Activated naive CD8-positive, alpha-beta T cell treated with anti-CD3 and anti-CD28 coated beads, Interleukin-2, amount 50 U/mL, for 24 hours (primary cell): Measurements from ENCODE around the gene VSTM1.

Source experiments
- ATAC-seq: fragments of 150-1000 bp; cut with Tn5 transposase; one replicate; pipeline ENCODE4 v1.10.0; 2021
- DNase-seq: peaks from one replicate; pipeline ENCODE4 v3.0.0; 2021
- H3K27ac Mint-ChIP-seq: one replicate; pipeline ENCODE4 v1.8.0; 2021; ENCODE audit warnings: mild to moderate bottlenecking, mixed read lengths
- H3K27me3 Mint-ChIP-seq: one replicate; pipeline ENCODE4 v1.8.0; 2021; ENCODE audit warnings: mixed read lengths
- H3K36me3 Mint-ChIP-seq: one replicate; pipeline ENCODE4 v1.8.0; 2021; ENCODE audit warnings: low read depth, mixed read lengths
- H3K4me1 Mint-ChIP-seq: one replicate; pipeline ENCODE4 v1.8.0; 2021; ENCODE audit warnings: mixed read lengths
- H3K4me3 Mint-ChIP-seq: one replicate; pipeline ENCODE4 v1.8.0; 2021; ENCODE audit warnings: mild to moderate bottlenecking, moderate library complexity, mixed read lengths
- H3K9me3 Mint-ChIP-seq: one replicate; pipeline ENCODE4 v1.8.0; 2021; ENCODE audit warnings: mixed read lengths

Gene VSTM1

DNA sequence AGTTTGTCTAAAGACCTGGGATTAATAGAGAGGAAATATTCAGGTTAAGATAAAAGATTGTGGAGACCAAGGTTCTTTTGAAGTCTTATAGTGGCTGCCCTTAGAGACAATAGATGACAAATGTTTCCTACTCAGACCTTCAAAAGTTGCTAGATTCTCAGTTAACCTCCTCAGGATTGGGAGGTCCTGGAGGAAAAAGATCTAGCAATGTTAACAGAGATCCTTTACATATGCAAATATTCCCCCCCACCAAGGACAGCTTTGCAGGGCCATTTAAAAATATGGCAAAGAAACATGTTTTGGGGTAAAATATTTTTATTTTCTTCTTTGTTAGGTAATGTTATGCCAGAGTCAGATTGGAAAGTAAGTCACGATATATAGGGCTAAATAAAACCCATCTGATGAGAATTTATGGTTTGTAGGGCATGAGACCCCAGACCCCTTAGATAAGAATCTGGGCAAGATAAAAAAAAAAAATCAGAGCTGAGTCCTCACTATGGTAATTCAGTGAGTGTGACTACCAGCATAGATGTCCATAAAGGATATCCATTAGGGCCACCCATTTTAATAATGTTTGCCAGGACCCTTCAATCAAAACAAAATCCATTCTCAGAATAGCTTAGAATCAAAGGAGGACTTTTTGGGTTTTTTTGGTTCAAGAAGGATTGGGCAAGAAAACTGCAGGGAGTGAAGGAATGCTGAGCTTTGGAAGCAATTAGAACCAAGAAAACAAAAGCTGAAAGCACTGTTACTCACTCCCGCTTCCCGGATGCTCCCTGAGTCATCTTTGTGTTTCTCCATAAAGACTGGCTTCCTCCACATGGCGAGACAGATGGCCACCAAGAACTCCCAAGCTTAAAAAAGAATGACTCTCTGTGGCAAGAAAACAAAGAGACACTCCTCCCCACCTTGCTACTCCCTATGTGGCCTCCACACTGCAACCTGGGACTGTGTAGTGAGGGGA is 28.2 kb downstream of the VSTM1 start:
- H3K27ac Mint-ChIP-seq: no peak overlapping the region
- ATAC-seq (no peak), DNase-seq (no peak)
- H3K4me1 Mint-ChIP-seq: no peaks in the 10 kb centered on the region
- H3K36me3 Mint-ChIP-seq: no peaks in the 10 kb centered on the region
- no peak overlapping the region for H3K4me3 Mint-ChIP-seq
- H3K27me3 Mint-ChIP-seq: peaks cover 20% of the 10 kb centered on the region
- no peaks in the 10 kb centered on the region for H3K9me3 Mint-ChIP-seq

DNA sequence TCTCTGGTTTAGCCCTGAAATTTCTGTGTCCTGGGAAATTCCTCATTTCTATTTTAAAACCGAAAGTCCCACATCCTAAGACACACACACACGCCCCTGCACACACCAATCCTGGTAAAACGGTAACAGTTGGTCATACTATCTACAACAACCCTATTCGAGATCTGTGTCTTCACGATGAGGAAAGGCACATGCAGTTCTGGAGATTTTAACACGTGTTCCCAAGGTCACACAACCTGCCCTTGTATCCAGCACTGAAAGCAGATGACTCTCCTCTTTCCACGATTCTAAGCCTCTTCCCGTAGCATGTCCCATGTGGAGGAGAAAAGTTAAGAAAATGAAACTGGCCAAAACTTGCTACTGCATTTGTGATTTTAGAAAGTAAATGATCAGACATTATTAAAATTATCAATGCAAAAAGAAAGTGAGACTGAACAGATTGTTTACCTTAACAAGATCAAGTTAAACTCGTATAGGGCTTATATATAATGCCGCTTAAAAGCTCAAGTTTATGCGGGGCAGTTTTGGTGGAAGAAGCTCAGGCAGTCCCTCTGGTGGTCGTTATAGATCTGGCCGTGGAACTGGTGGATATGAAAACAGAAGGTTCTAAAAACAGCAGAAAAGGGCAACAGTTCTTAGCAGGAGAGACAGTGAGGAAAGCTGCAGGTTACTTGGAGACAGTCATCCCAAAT is 32.7 kb downstream of the VSTM1 start:
- no peaks in the 10 kb centered on the region for H3K36me3 Mint-ChIP-seq
- no peak for ATAC-seq
- H3K27ac Mint-ChIP-seq: no peak overlapping the region
- no peaks in the 10 kb centered on the region for H3K9me3 Mint-ChIP-seq
- no peak for DNase-seq
- peaks cover 2% of the 10 kb centered on the region for H3K4me1 Mint-ChIP-seq
- peaks cover 26% of the 10 kb centered on the region for H3K27me3 Mint-ChIP-seq
- H3K4me3 Mint-ChIP-seq: no peak overlapping the region

DNA sequence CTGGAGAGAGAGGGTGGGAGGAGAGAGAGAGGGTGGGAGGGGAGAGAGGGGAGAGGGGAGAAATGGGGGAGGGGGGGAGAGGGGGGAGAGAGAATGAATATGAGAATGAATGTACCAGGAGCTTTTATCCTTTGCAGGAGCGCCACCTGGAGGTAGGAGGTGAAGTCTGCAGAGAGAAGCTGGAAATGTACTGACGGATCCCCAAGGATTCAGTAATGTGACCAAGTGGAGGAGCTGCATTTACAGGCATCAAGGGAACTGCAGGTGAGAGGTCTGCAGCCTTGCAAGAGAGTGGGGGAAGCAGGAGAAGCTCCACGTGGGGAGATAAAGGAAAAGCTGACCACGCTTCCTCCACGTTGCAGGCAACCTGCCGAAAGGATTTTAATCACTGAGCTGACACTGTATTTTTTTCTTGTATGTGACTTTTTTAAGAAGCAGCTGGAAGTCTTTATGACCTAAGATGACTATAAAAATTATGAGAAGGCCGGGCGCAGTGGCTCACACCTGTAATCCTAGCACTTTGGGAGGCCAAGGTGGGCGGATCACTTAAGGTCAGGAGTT is 33.7 kb downstream of the VSTM1 start:
- Mint-ChIP-seq H3K4me1 (peaks cover 2% of the 10 kb centered on the region), H3K36me3 (no peaks in the 10 kb centered on the region), H3K27ac (no peak overlapping the region), H3K4me3 (no peak overlapping the region), H3K9me3 (no peaks in the 10 kb centered on the region), H3K27me3 (peaks cover 30% of the 10 kb centered on the region)
- ATAC-seq: no peak
- peak; percentile 65 for DNase-seq

DNA sequence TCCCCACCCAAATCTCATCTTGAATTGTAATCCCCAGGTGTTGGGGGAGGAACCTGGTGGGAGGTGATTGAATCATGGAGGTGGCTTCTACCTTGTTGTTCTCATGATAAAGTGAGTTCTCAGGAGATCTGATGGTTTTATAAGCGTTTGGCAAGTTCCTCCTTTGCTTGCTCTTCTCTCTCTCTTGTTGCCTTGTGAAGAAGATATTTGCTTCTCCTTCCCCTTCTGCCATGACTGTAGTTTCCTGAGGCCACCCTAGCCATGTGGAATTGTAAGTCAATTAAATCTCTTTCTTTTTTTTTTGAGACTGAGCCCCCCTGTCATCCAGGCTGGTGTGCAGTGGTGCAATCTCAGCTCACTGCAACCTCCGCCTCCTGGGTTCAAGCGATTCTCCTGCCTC is 34.4 kb downstream of the VSTM1 start:
- no peaks in the 10 kb centered on the region for H3K36me3 Mint-ChIP-seq
- DNase-seq: no peak
- H3K4me3 Mint-ChIP-seq: no peak overlapping the region
- H3K9me3 Mint-ChIP-seq: no peaks in the 10 kb centered on the region
- ATAC-seq: no peak
- peaks cover 2% of the 10 kb centered on the region for H3K4me1 Mint-ChIP-seq
- H3K27ac Mint-ChIP-seq: no peak overlapping the region
- peaks cover 32% of the 10 kb centered on the region for H3K27me3 Mint-ChIP-seq

DNA sequence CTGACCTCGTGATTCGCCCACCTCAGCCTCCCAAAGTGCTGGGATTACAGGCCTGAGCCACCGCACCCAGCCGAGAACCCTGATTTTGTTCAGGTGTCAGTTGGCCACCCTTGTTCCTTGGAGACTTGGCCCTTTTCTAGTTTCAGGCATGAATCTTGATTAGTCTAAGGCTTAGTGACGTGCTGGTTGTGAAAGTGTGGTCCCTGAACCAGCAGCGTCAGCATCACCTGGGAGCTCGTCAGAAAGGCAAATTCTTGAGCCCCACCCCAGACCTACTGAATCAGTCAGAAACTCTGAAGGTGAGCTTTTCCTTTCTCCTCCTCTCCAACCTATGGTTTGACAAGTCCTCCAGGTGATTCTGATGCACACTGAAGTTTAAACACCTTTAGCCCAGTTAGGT is 37.0 kb downstream of the VSTM1 start:
- Mint-ChIP-seq H3K27ac (no peak overlapping the region), H3K4me3 (no peak overlapping the region), H3K36me3 (no peaks in the 10 kb centered on the region), H3K4me1 (peaks cover 5% of the 10 kb centered on the region), H3K27me3 (peaks cover 42% of the 10 kb centered on the region), H3K9me3 (no peaks in the 10 kb centered on the region)
- DNase-seq (no peak), ATAC-seq (no peak)

DNA sequence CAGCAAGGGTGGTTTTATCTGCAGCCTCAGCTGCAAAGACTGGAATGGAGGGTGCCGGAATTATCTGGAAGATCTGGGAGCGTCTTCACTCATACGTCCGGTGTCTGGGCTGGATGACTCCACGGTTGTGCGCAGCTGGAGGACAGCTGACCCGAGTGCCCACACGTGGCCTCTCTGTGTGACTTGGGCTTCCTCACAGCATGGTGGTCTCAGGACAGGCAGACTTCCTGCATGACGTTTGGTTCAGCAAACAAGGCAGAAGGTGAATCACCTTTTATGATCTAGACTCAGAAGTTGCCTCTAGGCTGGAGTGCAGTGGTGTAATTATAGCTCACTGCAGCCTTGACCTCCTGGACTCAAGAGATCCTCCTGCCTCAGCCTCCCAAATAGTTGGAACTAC is 39.0 kb downstream of the VSTM1 start:
- Mint-ChIP-seq H3K27me3 (peaks cover 28% of the 10 kb centered on the region), H3K9me3 (no peaks in the 10 kb centered on the region), H3K4me3 (no peak overlapping the region)

DNA sequence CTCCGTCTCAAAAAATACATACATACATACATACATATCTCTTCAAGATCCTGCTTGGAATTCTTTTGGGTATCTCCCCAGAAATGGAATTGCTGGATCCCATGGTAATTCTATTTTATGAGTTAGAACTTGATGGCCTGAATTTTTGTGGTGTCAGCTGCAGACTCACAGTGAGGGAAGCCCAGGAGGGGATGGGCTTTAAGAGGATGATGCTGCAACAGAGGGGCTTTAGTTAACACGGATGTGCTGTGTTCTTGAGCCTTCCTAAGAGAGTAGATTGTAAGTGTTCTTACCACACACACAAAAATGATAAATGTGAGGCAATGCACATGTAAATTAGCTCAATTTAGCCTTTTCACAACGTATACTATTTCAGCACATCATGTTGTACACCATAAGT is 40.5 kb downstream of the VSTM1 start:
- peaks cover 26% of the 10 kb centered on the region for H3K27me3 Mint-ChIP-seq

More for the DNA sequence above, 39.0 kb downstream of the VSTM1 start:
- Mint-ChIP-seq H3K4me1 (peaks cover 16% of the 10 kb centered on the region), H3K27ac (no peak overlapping the region), H3K36me3 (no peaks in the 10 kb centered on the region)
- ATAC-seq: no peak
- DNase-seq: no peak

DNA sequence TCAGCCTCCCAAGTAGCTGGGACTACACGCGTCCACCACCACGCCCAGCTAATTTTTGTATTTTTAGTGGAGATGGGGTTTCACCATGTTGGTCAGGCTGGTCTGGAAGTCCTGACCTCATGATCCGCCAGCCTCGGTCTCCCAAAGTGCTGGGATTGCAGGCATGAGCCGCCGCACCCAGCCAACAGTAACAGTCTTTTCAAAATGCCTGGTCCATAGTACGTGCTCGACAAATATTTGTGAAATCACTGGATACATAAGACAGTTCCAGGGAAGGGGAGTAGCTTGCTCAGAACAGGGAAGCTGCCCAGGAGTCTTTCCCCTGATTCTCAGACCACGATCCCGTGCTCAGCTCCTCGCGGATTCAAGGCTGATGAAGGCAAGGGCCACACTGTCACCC is 41.8 kb downstream of the VSTM1 start:
- Mint-ChIP-seq H3K9me3 (no peaks in the 10 kb centered on the region), H3K36me3 (no peaks in the 10 kb centered on the region), H3K4me1 (peaks cover 16% of the 10 kb centered on the region), H3K4me3 (no peak overlapping the region), H3K27ac (no peak overlapping the region), H3K27me3 (peaks cover 33% of the 10 kb centered on the region)
- no peak for ATAC-seq
- no peak for DNase-seq

More for the DNA sequence above, 40.5 kb downstream of the VSTM1 start:
- Mint-ChIP-seq H3K36me3 (no peaks in the 10 kb centered on the region), H3K9me3 (no peaks in the 10 kb centered on the region), H3K27ac (no peak overlapping the region), H3K4me1 (peaks cover 16% of the 10 kb centered on the region), H3K4me3 (no peak overlapping the region)
- ATAC-seq (no peak), DNase-seq (no peak)

DNA sequence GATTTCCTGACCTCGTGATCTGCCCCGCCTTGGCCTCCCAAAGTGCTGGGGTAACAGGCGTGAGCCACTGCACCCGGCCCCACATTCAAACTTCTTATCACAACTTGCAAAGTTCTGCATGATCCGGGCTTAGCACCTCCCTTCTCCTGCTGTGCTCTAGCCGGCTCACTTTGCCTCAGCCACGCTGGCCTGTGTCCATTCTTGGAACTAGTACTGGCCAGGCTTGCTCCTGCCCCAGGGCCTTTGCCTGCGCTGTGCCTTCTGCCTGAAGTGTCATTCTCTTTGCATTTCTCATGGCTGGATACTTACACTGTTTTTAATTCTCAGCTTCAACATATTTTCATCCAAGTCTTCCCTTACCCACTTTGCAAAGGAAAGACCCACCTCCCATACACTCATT is 42.3 kb downstream of the VSTM1 start:
- Mint-ChIP-seq H3K27me3 (peaks cover 36% of the 10 kb centered on the region), H3K27ac (no peak overlapping the region), H3K4me3 (no peak overlapping the region), H3K4me1 (peaks cover 16% of the 10 kb centered on the region), H3K36me3 (no peaks in the 10 kb centered on the region), H3K9me3 (no peaks in the 10 kb centered on the region)
- ATAC-seq (no peak), DNase-seq (no peak)

DNA sequence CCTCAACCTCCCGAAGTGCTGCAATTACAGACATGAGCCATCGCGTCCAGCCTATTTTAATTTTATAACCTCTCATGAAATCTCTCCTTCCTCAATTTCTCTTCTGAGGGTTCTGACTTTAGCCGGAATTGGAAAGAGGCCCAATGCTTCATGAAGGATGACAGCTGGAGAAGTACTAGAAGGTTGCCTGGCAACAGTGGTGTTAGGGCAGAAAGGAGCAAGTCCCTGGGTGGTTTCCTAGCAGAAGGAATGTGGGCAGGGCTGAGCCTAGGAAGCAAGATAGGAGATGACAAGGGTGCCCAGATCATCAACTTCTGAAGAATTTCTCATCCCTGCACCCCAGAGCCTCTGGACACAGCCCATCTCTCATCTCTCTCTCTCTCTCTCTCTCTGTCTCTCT is 46.4 kb downstream of the VSTM1 start:
- no peak overlapping the region for H3K27ac Mint-ChIP-seq
- no peak overlapping the region for H3K4me3 Mint-ChIP-seq
- H3K9me3 Mint-ChIP-seq: no peaks in the 10 kb centered on the region
- H3K27me3 Mint-ChIP-seq: peaks cover 36% of the 10 kb centered on the region
- ATAC-seq: no peak
- no peaks in the 10 kb centered on the region for H3K36me3 Mint-ChIP-seq
- DNase-seq: no peak
- H3K4me1 Mint-ChIP-seq: peaks cover 12% of the 10 kb centered on the region

DNA sequence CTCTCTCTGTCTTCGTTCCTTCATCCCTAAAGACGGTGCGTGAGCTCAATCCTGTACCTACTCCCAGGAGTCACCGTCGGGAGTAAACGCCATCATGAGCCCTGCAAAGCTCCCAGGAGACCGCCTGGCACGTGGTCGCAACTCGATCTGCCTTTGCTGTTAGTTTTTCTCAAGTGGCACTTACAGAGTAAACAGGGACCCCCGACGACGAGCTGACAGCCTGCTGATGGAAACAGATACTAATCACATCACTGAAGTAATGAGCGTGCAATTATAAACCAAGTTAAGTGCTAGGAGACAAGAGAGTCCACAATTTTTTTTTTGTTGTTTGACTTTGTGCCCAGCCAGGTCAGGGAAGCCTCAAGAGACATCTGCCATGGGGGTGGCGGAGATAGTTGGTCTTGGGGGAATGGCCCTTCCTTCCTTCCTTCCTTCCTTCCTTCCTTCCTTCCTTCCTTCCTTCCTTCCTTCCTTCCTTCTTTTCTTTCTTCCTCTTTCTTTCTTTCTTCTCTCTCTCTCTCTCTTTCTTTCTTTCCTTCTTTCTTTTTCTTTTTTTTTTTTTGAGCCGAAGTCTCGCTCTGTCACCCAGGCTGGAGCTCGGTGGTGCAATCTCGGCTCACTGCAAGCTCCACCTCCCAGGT is 48.7 kb downstream of the VSTM1 start:
- H3K27me3 Mint-ChIP-seq: peaks cover 40% of the 10 kb centered on the region
- ATAC-seq: no peak

DNA sequence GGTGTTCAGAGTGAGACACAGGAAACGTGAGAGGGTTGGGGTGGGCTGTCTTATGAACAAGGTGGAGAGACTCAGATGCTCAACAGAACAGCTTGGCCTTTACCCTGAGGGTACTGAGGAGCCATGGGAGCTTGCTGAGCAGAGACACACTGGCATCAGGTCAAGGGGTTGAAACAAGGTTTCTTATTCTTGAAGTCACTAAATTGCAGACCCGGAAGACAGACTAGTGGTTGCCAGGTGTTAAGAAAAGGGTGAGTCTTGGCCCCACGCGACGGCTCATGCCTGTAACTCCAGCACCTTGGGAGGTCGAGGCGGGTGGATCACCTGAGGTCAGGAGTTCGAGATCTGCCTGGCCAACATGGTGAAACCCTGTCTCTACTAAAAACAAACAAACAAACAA is 49.8 kb downstream of the VSTM1 start:
- Mint-ChIP-seq H3K4me1 (no peaks in the 10 kb centered on the region), H3K36me3 (no peaks in the 10 kb centered on the region), H3K4me3 (no peak overlapping the region), H3K27ac (no peak overlapping the region), H3K9me3 (no peaks in the 10 kb centered on the region), H3K27me3 (peaks cover 40% of the 10 kb centered on the region)
- DNase-seq (no peak), ATAC-seq (no peak)

More for the DNA sequence above, 48.7 kb downstream of the VSTM1 start:
- DNase-seq: no peak
- H3K27ac Mint-ChIP-seq: no peak overlapping the region
- peaks cover 3% of the 10 kb centered on the region for H3K4me1 Mint-ChIP-seq
- no peaks in the 10 kb centered on the region for H3K36me3 Mint-ChIP-seq
- no peaks in the 10 kb centered on the region for H3K9me3 Mint-ChIP-seq
- H3K4me3 Mint-ChIP-seq: no peak overlapping the region

DNA sequence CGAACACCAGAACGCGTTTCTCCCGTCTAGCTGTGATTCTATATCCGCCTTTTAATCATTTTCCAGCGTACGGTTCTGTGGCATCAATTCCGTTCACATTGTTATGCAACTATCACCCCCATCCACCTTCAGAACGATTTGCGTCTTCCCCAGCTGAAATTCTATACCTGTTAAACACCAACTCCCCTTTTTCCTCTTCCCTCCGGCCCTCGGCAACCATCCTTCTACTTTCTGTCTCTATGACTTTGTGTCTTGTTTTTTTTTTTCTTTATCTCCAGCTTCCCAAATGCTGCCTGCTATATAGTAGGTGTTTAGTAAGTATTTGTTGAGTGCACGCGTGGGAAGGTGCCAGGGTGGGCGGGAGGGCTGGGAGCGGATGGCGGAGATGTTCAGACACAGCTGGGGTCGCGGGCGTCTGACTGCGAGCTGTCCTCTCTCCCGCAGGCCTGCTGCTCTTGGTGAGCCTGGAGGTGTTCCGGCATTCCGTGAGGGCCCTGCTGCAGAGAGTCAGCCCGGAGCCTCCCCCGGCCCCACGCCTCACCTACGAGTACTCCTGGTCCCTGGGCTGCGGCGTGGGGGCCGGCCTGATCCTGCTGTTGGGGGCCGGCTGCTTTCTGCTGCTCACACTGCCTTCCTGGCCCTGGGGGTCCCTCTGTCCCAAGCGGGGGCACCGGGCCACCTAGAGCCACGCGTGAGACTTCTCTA is 52.0 kb downstream of the VSTM1 start:
- Mint-ChIP-seq H3K27ac (no peak overlapping the region), H3K27me3 (peaks cover 36% of the 10 kb centered on the region), H3K4me1 (no peaks in the 10 kb centered on the region), H3K9me3 (no peaks in the 10 kb centered on the region), H3K4me3 (no peak overlapping the region), H3K36me3 (no peaks in the 10 kb centered on the region)
- DNase-seq (no peak), ATAC-seq (no peak)

DNA sequence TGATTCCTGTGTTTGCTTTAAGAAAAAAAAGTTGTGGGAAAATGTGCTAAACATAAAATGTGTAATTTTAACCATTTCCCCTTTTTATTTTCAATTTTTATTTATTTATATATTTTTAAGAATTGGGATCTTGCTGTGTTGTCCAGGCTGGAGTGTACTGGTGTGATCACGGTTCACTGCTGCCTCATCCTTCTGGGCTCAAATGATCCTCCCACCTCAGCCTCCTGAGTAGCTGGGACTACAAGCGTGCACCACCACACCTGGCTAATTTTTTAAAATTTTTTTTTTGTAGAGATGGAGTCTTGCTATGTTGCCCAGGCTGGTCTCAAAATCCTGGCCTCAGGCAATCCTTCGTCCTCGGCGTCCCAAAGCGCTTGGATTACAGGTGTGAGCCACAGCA is 53.2 kb downstream of the VSTM1 start:
- DNase-seq (no peak), ATAC-seq (no peak)
- no peak overlapping the region for H3K27ac Mint-ChIP-seq
- peaks cover 24% of the 10 kb centered on the region for H3K27me3 Mint-ChIP-seq
- no peak overlapping the region for H3K4me3 Mint-ChIP-seq
- no peaks in the 10 kb centered on the region for H3K36me3 Mint-ChIP-seq
- H3K9me3 Mint-ChIP-seq: no peaks in the 10 kb centered on the region
- H3K4me1 Mint-ChIP-seq: no peaks in the 10 kb centered on the region
